Retinal pigment epithelial cell (primary cell): Measurements from ENCODE around the gene TULP3.

Source experiments
- DNase-seq: peaks from one replicate; pipeline ENCODE4 v3.0.0-alpha.2; 2010; ENCODE audit warnings: low read depth
- H3K4me3 ChIP-seq: 2 replicates; pipeline ENCODE4 v1.5.1; 2011; ENCODE audit warnings: mild to moderate bottlenecking, low read length, control low read depth, moderate library complexity
- CTCF ChIP-seq: conservative IDR thresholded peaks from 2 replicates; pipeline ENCODE4 v1.5.1; 2011; ENCODE audit warnings: low read depth, low read length, control low read depth, inconsistent platforms

Gene TULP3

DNA sequence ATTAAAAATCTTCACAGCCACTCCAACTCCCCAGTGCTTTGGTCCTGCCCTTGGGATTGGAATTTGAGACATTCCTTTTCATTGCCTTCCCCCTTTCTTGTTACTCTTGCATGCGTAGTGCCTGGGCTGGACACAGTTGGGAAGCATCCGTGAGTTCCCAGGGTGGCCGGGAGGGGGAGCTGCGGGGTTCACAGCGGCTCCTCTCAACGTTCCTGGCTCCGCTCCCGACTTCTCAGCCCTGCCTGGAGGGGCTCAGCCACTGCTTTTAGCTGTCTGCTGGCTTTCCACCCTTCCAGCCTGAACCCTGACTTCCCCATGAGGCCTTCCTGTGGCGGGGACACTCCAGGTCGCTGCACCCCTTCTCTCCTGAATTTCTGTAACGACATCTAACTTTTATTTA, 37.1 kb upstream of the TULP3 start:
- no peak overlapping the region for H3K4me3 ChIP-seq
- peak; percentile 96 for TF ChIP-seq CTCF
- no peak for DNase-seq

DNA sequence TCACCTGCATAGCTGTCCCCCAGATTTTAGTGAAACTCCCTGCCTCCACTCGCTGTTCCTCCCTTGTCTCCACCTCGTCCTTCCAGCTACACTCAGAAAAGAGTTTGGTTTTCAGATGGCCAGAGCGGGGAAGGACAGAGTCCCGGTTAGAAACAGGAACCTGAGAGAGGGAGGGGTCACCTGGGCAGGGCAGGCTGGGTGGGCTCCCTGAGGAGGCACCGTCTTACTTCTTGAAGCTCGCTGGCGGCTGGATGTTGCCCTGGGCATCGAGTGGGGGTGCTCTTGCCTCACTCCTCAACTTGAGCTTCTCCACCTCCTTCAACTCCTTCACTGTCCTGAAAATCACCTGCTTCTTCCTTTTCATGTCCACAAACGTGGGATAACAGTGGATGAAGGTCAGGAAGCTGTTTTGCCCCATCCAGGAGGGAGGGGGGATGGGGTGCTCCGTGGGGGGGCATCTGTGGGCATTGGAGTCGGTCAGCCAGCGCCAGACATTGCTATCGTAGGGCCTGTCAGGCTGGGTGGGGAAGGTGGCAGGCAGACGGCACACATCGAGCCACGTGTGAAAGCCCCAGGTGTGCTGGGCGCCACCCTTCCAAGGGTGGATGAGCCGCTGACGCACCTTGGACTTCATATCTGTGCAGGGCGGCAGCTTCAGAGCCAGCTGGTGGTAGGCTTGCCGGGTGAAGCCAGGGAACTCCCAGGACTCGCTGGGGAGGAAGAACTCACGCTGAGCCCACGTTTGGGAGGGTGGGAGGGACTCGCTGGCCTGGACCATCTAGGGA, 35.8 kb upstream of the TULP3 start:
- H3K4me3 ChIP-seq, result no peak overlapping the region
- DNase-seq, result no peak
- TF ChIP-seq CTCF, result no peak

DNA sequence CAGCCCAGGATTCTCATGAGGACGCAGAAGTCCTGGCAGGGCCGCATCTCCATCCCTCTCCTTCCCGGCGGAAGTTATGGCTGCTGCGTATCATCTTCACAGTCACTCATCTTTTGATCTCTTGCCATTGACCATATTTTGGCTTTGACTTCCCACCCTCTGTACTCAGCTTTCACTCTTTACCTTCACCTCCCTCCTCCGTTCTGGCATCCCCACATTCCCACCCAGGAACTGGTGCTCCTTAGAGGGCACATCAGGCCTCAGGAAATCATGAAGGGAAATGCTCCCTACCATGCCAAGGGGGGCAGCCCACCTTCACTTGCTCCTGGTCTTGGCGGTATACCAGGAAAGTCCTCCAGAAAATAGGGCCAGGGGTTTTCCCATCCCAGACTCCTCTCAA, 35.1 kb upstream of the TULP3 start:
- no peak overlapping the region for H3K4me3 ChIP-seq
- no peak for DNase-seq
- no peak for TF ChIP-seq CTCF

DNA sequence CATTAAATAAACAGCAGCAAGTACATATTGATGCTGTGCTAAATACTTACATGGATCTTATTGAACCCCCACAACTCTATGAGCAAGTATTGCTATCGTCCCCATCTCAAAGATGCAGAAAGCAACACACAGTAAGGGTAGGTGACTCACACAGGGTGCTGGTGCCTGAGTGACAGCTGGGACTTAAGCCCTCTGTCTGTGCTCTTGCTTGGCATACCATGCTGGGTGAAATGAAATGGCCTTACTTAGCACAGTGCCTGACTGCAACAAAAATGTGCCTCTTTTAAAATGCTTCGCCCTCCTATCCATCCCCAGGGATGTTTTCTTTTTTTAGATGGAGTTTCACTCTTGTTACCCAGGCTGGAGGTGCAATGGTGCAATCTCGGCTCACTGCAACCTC, 34.6 kb upstream of the TULP3 start:
- DNase-seq, result no peak
- H3K4me3 ChIP-seq, result no peak overlapping the region
- TF ChIP-seq CTCF, result no peak

DNA sequence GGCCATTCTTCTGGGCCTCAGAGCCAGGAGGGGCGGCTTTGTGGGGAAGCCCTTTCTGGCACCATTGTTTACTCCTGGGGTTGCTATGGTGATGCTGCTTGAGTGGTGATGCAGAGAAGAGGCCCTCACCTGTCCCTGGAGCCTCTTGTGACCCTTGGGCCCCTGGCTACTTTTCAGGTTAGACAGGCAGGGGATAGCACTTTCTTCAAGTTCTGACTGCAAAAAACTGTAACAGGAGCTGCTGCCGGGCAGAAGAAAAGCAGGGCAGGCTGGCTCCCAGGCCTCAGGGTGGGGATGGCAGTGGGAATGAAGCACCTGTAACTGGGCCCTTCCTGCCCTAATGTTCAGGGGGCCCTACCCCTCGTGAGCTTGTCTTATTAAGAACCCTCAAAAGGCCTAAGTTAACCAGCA, 33.7 kb upstream of the TULP3 start, which contains the start of gene TEX52:
Gene TEX52 (minus strand): TSS at position 19 of the 411 bp plus-strand sequence. CDS start 13 bp downstream, at position 6.
- TF ChIP-seq CTCF, result no peak
- no peak within 1 kb of the TSS for H3K4me3 ChIP-seq
- DNase-seq, result no peak

GRCh38 chr12:2857576-2857975, 33.1 kb upstream of the TULP3 start:
- no peak for TF ChIP-seq CTCF
- DNase-seq, result no peak
- no peak overlapping the region for H3K4me3 ChIP-seq

- H3K4me3 ChIP-seq, result no peak overlapping the region
- TF ChIP-seq CTCF, result no peak
- no peak for DNase-seq
Observed at GRCh38 chr12:2858334-2858733, 32.4 kb upstream of the TULP3 start.
